ENCODE measurements around the gene WIPF2.
A peak's percentile ranks its signal among the peaks of the same experiment; 100 is the strongest.
"Not testable (repeated sequence)": the region's sequence is repeated elsewhere in the genome, so short reads cannot be mapped to it uniquely, and the experiment has no call there.

WIPF2 gene

DNA sequence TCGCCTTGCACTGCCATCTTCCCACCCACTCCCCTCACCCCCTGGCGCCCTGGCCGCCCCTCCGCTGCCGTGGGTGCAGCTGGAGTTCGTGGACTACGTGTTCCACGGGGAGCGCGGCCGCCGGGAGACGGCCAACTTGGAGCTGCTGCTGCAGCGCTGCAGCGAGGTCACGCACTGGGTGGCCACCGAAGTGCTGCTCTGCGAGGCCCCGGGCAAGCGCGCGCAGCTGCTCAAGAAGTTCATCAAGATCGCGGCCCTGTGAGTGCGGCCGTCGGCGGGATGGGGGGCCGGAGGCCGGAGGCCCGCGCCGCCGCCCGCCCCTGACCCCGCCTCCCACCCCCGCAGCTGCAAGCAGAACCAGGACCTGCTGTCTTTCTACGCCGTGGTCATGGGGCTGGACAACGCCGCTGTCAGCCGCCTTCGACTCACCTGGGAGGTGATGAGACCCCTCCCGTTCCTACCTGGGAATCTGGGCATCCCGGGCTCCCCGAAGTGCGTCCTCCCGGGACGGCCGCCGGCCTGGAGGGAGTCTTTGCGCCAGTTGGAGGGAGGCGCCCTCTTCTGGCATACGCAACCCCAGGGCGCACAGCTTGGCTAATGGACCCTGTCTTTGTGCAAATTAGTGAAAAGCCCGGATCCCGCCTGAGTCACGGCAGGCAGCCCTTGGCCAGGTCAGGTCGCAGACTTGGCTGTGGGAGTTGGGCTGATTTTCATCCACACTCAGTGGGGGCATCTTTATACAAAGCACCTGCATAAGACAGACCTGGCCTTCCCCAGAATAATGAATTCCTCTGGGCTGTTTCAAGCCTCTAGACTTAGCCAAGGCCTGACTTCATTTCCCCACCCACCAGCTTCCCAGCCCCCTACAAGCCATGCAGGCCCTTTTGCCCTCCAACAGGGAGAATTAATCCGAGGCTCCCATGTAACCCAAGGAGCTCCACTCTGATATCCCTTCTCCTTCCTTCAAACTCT, 27.6 kb upstream of the WIPF2 start:
- peak; percentile 81 for DNase-seq (ENCODE audit: low spot score)

DNA sequence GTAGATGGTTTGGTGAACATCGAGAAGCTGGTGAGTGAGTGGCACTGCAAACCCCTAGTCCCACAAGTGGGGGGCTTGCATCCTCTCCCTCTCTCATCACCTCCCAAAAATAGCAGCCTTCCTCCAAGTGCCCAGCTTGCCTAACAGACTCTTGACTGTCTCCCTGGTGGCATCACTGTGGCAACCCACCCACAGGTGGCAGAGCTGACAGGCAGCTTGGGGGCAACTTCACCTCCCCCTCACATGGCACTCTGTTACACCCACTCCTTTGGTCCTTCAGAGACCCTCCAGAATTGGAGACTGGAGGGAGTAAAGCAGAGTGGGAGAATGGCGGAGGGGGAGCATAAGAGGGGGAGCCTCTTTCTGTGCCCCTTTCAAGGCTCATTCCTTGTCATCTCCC, 26.1 kb upstream of the WIPF2 start:
- no peak for DNase-seq (ENCODE audit: low spot score)

DNA sequence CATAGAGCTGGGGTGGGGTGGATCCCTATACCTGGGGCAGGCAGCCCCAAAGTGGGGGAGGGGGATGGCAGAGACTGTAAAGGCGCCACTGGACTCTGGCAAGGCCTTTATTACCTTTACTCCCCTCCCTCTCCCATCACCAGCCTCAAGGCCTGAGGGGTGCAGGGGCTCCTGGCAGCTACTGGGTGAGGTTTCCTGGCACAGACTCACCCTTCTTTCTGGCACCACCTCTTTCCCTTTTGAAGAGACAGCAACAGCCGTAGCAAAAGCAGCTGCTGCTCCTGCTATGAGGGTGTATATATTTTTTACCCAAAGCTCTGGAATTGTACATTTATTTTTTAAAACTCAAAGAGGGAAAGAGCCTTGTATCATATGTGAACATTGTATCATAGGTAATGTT, 24.3 kb upstream of the WIPF2 start:
- DNase-seq (ENCODE audit: low spot score) = no peak

DNA sequence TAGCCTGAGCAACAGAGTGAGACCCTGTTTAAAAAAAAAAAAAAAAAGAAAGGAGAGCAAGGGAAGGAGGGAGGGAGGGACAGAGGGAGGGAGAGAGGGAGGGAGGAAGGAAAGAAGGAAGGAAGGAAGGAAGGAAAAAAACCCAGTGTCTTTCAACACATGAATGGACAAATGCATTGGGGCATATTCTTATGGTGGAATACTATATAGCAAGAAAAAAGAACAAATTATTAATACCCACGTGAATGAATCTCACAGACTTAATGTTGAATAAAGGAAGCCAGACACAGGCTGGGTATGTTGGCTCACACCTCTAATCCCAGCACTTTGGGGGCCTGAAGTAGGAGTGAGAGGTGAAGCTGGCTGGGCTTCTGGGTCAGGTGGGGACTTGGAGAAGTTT, 21.6 kb upstream of the WIPF2 start:
- DNase-seq (ENCODE audit: low spot score) = no peak

DNA sequence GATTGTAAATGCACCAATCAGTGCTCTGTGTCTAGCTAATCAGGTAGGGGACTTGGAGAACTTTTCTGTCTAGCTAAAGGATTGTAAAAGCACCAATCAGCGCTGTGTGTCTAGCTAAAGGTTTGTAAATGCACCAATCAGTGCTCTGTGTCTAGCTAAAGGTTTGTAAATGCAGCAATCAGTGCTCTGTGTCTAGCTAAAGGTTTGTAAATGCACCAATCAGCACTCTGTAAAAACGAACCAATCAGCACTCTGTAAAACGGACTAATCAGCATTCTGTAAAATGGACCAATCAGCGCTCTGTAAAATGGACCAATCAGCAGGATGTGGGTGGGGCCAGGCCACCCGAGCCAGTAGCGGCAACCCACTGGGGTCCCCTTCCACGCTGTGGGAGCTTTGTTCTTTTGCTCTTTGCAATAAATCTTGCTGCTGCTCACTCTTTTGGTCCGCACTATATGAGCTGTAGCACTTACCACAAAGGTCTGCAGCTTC, 21.1 kb upstream of the WIPF2 start:
- not testable (repeated sequence) for DNase-seq (ENCODE audit: low spot score)

DNA sequence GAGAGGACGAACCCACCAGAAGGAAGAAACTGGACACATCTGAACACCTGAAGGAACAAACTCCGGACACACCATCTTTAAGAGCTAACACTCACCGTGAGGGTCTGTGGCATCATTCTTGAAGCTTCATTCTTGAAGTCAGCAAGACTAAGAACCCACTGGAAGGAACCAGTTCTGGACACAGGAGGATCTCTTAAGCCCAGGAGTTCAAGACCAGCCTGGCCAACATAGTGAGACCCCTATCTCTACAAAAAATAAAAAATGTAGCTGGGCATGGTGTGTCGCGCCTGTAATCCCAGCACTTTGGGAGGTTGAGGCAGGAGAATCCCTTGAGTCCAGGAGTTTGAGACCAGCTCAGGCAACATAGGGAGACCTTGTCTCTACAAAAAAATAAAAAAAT, 20.5 kb upstream of the WIPF2 start:
- no peak for DNase-seq (ENCODE audit: low spot score)

DNA sequence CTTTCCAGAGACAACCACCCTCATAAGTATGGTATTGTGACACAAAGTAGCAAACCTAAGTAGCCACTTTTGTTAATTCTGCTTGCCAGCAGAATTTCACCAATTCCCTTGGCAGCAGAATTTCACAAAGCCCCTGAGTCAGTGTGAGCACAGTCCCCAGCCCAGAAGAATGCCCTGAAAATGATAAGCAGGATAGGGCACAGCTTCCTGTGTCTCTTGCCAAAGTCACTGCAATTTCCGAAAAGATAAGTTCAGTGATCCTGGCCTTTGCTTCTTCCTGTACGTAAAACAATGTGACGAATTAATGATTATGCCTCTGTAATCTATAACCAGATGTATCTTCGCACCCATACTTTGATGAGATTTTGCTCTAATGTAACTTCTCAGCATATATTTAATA, 16.0 kb upstream of the WIPF2 start:
- DNase-seq (ENCODE audit: low spot score) = no peak

DNA sequence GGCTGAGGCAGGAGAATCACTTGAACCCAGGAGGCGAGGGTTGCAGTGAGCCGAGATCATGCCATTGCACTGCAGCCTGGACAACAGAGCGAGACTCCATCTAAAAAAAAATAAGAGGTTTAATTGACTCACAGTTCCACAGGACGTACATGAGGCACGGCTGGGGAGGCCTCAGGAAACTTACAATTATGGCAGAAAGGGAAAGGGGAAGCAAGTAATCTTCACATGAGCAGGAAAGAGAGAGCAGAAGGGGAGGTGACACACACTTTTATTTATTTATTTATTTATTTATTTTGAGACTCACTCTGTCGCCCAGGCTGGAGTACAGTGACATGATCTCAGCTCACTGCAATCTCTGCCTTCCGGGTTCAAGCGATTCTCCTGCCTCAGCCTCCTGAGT, 12.9 kb upstream of the WIPF2 start:
- DNase-seq (ENCODE audit: low spot score) = not testable (repeated sequence)

DNA sequence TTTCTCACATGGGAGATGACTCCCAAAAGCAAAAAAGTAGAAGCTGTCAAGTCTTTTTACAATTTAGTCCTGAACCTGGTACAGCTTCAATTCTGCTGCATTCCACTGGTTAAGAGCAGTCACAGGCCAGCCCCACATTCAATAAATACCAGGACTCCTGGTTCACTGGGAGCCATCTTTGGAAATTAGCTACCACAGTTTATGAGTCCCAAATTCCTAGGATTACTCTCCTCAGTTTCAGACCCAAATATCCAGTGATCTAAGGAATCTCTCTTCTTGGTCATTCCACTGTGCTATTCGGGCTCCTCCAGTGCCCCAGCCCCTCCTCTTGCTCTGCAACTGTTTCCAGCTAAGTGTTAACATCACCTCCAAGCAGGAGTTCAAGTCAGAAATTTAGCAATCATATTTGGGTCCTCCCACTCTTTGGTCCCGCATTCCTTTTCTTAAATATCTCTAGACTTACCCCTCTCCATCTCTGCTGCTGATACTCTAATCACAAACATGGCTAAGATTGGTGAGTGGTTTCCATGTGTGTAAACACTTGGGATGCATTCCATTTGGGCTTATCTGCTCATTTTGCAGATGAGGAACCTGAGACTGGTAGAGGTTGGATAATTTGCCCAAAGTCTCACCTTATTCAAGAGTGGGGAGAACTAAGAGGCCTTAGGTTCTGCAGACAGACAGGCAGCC, 9.6 kb upstream of the WIPF2 start:
- DNase-seq (ENCODE audit: low spot score) = no peak

DNA sequence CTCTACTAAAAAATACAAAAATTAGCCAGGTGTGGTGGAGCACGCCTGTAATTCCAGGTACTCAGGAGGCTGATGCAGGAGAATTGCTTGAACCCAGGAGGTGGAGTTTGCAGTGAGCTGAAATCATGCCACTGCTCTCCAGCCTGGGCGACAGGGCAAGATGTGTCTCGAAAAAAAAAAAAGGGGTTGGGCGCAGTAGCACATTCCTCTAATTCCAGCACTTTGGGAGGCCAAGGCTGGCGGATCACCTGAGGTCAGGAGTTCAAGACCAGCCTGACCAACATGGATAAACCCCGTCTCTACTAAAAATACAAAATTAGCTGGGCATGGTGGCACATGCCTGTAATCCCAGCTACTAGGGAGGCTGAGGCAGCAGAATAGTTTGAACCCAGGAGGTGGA, 5.2 kb upstream of the WIPF2 start:
- not testable (repeated sequence) for DNase-seq (ENCODE audit: low spot score)

DNA sequence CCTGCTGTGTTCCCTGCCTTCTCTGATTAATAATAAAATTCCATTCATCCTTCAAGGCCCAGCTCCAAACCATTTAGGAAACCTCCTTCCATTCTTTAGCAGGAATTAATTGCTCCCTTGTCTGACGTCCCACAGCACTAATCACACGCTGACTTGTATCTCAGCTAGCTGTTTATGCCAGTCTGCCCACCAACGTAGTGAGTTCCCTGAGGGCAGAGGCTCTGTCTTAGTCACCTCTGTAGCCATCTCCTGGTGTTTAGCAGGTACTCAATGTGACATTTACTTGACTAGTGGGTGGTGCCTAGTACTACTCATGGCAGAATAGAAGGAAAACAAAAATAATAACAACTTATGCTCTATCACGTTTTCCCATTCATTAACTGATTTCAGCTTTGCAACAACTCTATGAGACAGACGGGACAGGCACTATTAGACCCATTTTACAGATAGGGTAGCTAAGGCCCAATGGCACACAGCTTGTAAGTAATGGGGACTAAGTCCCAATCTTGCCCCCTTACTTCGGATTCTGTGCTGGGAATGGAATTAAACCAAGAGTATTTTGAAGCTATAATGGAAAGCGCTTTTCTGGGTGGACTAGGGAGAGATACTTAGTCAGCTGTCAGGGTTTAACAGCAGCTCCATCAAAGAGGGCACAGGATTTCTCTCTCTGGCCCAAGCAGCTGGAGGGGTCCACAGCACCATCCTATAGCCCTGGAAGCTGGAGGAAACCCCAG, 931 bp upstream of the WIPF2 start:
- DNase-seq (ENCODE audit: low spot score) = no peak

DNA sequence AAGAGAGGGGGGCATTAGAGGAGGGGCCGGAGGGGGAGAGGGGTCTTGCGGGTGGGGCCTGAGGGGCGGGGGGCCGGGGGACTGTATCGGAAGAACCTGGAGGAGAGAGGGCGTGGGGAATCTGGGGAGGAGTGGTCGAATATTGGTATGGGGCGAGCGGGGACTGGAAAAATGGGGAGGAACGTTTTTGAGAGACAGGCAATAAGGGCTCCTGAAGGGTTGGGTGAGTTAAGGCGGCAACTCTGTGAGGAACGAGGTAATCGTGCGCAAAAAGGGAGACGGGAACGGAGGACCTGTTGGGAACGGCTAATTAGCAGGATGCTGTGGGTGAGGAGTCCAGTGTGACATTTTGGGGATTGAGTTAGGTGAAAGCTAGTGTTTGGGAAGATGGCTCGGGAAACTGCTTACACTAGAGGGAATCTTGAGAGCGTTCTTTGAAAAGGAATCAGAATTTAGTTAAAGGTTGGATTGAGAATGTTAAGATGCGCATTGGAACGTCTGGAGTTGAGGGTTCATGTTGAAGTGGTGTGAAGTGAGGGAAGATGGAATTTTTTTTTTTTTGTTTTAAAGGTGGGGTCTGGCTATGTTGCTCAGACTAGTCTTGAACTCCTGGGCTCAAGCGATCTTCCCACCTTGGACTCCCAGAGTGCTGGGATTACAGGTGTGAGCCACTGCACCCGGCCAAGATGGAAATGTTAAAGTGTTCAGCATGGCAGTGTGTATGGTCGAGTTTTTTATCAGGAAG, 662 bp downstream of the WIPF2 start:
- DNase-seq (ENCODE audit: low spot score) = peak; percentile 52

DNA sequence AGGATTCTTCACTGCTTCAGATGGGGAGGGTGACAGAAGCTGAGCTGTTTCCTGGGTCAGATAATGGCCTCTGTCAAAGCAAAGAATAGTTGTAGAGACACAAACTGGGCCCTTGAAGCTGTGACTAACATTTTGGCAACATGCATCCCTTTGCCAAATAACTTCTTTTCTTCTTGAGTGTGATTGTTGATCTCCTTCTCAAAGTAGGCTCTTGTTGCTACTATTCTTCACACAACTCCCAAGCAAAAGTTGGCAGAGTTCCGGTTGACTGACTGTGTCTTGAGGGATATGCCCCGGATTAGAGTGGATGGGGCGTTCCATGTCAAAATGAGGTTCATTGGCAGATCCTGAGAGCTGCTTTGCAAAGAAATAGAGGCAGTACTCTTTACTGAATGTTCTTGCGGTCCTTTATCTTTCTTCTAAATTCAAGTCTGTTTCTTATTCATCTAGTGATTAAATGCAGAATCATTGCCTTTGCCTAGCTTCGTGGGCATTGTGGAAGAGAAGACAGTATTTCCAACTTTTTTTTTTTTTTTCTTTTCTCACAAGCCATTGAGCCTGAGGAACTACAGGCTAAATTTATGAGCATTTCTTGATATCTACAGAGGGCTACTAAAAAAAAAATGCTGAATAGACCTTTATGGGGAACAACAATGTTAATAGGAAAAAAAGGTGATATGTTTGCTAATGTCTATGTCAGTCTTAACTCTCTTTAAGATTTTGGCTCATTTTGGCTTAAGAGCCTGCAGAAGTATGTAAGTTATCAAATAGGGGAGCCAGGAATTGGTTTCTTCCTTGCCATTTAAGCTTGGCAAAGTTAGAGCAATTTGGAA, 5.8 kb downstream of the WIPF2 start:
- peak; percentile 77 for DNase-seq (ENCODE audit: low spot score)

DNA sequence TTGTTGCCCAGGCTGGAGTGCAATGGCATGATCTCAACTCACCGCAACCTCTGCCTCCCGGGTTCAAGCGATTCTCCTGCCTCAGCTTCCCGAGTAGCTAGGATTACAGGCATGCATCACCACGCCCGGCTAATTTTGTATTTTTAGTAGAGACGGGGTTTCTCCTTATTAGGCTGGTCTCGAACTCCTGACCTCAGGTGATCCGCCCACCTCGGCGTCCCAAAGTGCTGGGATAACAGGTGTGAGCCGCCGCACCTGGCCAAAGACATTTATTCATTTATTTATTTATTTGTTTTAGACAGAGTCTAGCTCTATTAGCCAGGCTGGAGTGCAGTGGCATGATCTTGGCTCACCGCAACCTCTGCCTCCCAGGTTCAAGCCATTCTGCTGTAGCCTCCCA, 10.0 kb downstream of the WIPF2 start:
- DNase-seq (ENCODE audit: low spot score) = not testable (repeated sequence)

DNA sequence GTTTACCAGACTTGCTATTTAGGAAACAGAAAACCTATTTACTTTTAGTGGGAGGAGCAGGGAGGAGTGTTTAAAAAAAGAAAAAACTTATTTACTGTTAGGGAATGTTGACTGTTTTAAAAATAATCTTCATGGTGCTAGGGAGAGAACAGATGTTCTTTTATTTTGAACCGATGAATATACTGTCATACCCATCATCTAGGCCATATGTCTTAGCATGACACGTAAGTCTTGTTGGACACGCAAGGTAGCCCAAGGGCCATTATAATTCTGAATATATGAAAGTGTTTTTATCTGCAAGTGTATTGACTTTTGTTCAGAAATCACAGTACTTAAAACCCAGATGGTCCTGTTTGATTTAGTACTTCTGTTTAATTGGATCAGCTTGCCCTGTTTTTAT, 11.6 kb downstream of the WIPF2 start:
- no peak for DNase-seq (ENCODE audit: low spot score)

DNA sequence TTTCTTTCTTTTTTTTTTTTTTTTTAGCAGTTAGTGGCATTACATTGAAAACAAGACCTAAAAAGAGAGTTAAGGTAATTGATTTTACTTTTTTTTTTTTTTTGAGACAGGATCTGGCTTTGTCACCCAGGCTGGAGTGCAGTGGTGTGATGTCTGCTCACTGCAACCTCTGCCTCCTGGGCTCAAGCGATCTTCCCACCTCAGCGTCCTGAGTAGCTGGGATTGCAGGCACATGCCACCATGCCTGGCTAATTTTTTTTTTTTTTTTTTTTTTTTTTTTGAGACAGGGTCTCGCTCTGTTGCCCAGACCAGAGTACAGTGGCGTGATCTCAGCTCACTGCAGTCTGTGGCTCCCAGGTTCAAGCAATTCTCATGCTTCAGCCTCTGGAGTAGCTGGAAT, 12.8 kb downstream of the WIPF2 start:
- DNase-seq (ENCODE audit: low spot score) = not testable (repeated sequence)

DNA sequence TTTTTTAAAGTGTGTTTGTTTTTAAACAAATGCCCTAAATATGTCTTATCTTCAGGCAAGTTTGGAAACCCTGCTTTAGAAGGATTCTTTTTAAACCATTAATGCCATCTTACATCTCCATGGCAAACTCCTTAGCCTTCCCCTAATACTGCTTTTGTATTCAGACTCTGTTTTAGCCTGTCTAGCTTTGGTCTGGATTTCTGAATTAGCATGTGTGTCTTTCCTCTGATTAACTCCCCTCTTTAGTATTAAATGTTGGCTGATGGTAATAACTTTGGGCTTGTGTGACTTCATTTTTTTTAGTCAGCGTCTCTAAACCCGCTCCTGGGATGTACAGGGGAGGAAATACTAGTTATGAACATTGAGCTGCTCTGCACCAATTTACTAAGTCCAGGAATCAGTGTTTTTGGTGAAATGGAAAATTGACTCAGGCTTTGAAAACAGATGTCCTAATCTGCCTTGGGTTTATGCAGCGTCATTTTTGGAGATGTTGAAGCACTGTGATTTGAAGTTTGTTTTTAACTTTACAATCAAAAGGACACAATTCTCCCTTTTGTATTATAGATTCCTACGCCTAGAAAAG, 22.2 kb downstream of the WIPF2 start:
- DNase-seq (ENCODE audit: low spot score) = peak; percentile 10

DNA sequence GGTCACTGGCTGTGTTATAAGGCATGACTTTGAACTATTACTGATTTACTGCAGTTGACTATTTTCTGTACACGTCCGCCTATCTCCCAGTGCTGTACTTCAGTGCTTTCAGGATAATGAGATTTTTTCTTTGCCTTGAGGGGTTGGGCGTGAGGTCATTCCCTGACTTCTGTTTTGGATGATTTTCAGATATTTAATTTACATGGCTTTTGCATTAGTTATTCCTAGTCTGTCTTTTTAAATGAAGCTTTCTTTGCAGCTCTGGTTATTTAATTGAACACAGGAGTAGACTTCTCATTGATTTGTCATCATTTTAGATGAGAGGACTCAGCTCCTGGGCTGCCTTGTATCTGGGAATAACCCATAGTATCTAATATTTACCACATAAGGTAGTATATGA, 23.7 kb downstream of the WIPF2 start:
- DNase-seq (ENCODE audit: low spot score) = no peak

DNA sequence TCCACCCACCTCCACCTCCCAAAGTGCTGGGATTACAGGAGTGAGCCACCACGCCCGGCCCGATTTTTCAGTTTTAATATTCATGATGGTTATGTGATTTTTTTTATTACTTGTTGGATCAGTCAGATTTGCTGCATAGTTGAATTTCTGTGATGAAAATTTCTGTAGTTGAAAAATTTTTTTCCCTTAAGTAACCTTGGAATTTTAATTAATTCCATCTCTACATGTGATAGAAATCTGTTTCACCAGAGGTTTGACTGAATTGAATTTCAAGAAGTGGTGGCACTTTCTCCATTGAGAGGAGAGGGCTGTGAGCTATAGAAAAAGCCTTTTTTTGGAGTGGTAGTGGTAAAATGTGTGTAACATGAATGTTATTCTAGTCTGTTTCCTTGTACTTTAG, 24.7 kb downstream of the WIPF2 start:
- DNase-seq (ENCODE audit: low spot score) = no peak

DNA sequence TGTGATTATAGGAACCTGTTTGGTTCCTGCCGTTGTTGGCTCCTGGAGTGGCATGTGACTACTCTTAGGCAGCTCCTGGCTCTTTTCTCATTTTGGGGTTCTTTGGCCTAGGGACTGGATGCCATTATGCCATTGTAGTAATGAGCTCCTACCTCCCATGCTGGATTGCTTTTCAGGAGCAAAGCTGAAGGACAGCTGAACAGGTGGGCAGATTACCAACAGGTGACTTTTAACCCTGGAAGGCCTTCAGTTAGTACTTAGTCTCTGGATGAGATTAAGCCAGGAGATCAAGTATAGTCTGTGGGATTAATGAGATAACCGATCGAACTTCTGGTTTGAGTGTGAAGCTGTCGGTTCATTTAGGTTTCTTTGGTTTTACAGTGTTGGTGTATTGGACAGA, 25.2 kb downstream of the WIPF2 start:
- no peak for DNase-seq (ENCODE audit: low spot score)
